ENCODE data around the gene LGALSL. TPM values are rescaled to one million over a fixed set of nuclear protein-coding genes. Genes with fewer than 3 reads are reported as not detected.

Gene LGALSL
- total RNA-seq, 1 experiment from 2014 or later, result 23.8 TPM

- whole genome bisulfite sequencing (ENCODE audit: extremely low coverage, insufficient read length, low lambda C conversion rate), result no CpG with 5 or more reads among the region's 3 CpGs
- Mint-ChIP-seq H3K4me3 (no peak overlapping the region), H3K9me3 (no peaks in the 10 kb centered on the region), H3K4me1 (peaks cover 7 to 21% of the 10 kb centered on the region in 2 experiments), H3K27ac (no peak overlapping the region), H3K27me3 (ENCODE audit: low read depth) (no peaks in the 10 kb centered on the region; the same call in 1 of the 2 replicates), H3K36me3 (ENCODE audit: insufficient read depth in 1 of 3, low read depth in 3 of 3) (peaks cover 4 to 31% (median 20%) of the 10 kb centered on the region in 3 experiments; a peak in 5 of 7 replicates)
- no peak overlapping the region for H3K14ac ChIP-seq (ENCODE audit: insufficient read depth, low read length)
- H2BK120ac ChIP-seq (ENCODE audit: low read depth, low read length, poor library complexity, severe bottlenecking), result no peak overlapping the region
- no peaks in the 10 kb centered on the region for H3K9me3 ChIP-seq (ENCODE audit: control insufficient read depth, low read depth, low read length)
- H3K18ac ChIP-seq (ENCODE audit: insufficient read length, low read depth, low read length), result no peak overlapping the region
- H3K27me3 ChIP-seq (ENCODE audit: insufficient read depth, low read length), result no peaks in the 10 kb centered on the region
- H2BK5ac ChIP-seq (ENCODE audit: insufficient read length, low read length), result no peak overlapping the region
- no peak overlapping the region for H2BK15ac ChIP-seq (ENCODE audit: low read depth, low read length)
- no peak overlapping the region for H4K8ac ChIP-seq (replicated peaks; ENCODE audit: insufficient read length, low read depth, low read length)
- no peak for TF ChIP-seq CTCF (conservative IDR thresholded peaks at IDR 0.05)
- no peaks in the 10 kb centered on the region for H4K20me1 ChIP-seq (ENCODE audit: control insufficient read depth, insufficient read depth, insufficient read length)
- no peak overlapping the region for H2AFZ ChIP-seq (ENCODE audit: low read length)
- H3K23ac ChIP-seq (ENCODE audit: insufficient read length, low read depth, low read length), result no peak overlapping the region
- H3K27ac ChIP-seq (ENCODE audit: insufficient read length, low read depth, low read length), result no peak overlapping the region
- H3K4ac ChIP-seq (ENCODE audit: low read depth, low read length), result no peak overlapping the region
- no peak overlapping the region for H2BK20ac ChIP-seq (ENCODE audit: low read depth, low read length, poor library complexity, severe bottlenecking)
- peaks cover 4% of the 10 kb centered on the region; the same call in 1 of the 2 replicates for H3K4me1 ChIP-seq (ENCODE audit: insufficient read depth, low read length)
- no peak overlapping the region for H4K91ac ChIP-seq (ENCODE audit: insufficient read length, low read depth, low read length)
- H3K79me2 ChIP-seq (ENCODE audit: insufficient read depth, low read length), result no peaks in the 10 kb centered on the region
- H3K4me2 ChIP-seq (ENCODE audit: insufficient read depth, insufficient read length, low read length), result no peak overlapping the region
- H3K9ac ChIP-seq (ENCODE audit: extremely low read depth, insufficient read length, low read length), result no peak overlapping the region
- no peak overlapping the region for H4K5ac ChIP-seq (ENCODE audit: insufficient read length, low read depth, low read length)
- no peaks in the 10 kb centered on the region for H3K79me1 ChIP-seq (ENCODE audit: insufficient read depth, low read depth, low read length, poor library complexity, severe bottlenecking)
- no peak overlapping the region for H3K56ac ChIP-seq (ENCODE audit: insufficient read length, low read depth, low read length)
- no peak overlapping the region for H2BK12ac ChIP-seq (ENCODE audit: insufficient read length, low read depth, low read length)
- H3T11ph ChIP-seq (ENCODE audit: low read length), result no peak overlapping the region
- DNase-seq, result no peak
- no peaks in the 10 kb centered on the region for H3K23me2 ChIP-seq (ENCODE audit: insufficient read length, low read depth, low read length, poor library complexity, severe bottlenecking)
- no peak overlapping the region for H2AK5ac ChIP-seq (ENCODE audit: insufficient read length, low read length)
These were observed 6.4 kb downstream of the LGALSL start for GRCh38 chr2:64460330-64460729.

Measured in H9 (cell line).